Glomerular endothelial cell (primary cell): Measurements from ENCODE around the gene LEO1. TPM values are rescaled to one million over a fixed set of nuclear protein-coding genes. Genes with fewer than 3 reads are reported as not detected.

Source experiments
- DNase-seq: peaks from one replicate; pipeline ENCODE4 v3.0.0-alpha.2; 2011; ENCODE audit warnings: low read depth, low spot score; ENCODE audit errors: extremely low read depth
- total RNA-seq: library from RNA; depleted of rRNA; stranded (reverse); fragments of >200 nt; gene quantifications from 2 replicates; pipeline ENCODE4 v1.2.3, GENCODE V29; 2015

LEO1 gene
- total RNA-seq, 1 donor from 2014 or later = 30.6 TPM

DNA sequence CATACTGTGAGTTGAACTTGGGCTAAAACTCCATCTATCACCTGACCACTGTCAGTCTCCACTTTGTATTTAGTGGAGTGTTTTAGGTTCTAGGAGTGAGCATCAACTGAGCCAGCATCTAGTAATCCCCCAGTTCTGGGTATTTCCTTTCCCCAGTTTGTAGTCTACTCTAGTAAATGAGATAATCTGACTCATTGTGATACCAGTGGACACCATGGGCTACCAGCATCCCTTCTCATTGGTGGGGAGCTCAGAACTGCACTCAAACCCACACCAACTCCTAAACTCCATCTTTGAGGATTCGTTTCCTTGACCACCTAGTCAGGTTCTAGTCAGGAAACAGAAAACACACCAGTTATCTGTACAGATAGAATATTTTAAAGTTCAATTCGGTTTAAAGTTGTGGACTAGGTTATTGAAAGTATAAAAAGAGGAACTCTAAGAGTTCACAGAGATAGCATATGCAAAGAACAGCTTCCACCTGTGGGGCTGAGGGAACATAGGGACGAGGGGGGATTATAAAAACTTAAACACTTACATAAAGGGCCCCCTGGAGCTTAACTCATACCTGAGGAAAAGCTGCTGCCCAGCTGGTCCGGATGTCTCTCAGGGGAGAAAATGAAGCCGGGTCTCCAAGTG is 36.0 kb downstream of the LEO1 start:
- no peak for DNase-seq

- no peak for DNase-seq
Measured at GRCh38 chr15:51932161-51932560, 39.4 kb downstream of the LEO1 start.

DNA sequence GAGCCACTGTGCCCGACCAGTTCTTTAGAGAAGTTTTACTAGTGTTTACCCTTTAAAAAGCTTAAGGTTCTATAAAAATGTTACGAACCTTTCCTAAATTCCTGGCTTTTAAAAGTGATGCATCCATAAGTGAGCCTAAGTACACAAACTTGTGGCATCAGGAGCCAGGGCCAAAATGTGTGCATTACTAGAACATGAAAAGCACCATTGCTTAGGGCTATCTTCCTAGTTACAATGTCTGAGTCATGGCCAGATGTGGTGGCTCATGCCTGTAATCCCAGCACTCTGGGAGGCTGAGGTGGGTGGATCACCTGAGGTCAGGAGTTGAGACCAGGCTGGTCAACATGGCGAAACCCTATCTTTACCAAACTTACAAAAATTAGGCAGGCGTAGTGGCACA is 39.9 kb downstream of the LEO1 start:
- no peak for DNase-seq

GRCh38 chr15:51931016-51931415 is 40.6 kb downstream of the LEO1 start:
- DNase-seq = no peak

DNA sequence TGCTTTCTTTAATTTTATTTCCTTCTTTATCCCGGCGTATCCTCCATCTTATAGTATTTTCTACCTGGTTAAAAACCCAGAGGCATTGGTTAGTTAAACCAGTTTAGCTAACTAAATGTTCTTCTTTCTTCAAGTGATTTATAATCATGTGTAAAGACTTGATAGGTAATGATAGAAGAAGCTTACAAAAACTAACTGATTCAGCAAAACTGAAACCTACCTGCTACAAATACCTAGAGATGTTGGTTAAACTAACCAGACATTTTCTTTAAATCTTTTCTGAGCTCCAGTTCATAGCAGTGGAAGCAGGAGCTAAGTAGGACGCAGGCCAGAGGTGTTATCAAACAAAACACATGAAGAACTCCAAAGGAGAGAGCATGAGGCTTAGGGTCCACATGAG is 44.8 kb downstream of the LEO1 start:
- DNase-seq = no peak

DNA sequence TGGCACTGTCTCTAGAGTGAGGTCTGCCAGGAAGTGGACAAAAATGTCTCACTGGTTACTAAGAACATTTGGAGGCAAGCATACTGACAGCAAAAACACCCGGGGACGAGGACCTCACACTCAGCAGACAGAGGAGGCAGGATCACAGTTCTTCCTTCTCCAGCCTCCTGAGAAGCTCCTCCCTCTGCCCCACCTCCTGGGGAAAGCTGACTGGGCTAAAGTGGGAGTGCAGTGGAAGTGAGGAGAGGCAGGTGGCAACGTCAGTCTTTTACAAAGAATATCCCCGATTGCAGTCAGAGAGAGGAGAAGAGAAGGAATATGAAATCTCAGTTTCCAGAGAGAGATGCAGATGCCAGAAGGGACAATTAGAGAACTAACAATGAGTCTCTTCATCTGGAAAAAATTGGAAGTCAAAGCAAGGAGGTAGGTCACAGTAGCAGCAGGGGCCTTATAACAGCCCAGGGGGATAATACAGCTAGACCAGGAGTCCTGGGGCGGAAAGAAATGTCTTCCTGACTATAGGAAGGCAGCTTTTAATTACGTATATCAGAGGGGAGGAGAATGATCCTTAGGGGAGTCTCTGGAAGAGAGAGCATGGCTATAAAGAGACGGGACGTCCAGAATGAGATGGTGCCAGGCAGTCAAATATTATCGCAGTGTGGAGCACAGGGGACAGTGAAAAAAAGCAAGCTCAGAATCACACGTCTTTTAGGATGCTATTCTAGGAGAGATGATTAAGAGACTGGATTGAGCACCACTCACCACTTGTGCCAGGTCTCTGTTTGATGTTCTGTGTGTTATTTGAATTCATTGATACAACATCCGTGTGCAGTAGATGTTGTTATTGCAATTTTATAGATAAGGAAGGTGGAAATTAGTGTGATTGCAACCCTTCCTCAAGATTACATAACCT is 47.2 kb downstream of the LEO1 start:
- DNase-seq = no peak

- DNase-seq = no peak
Measured at GRCh38 chr15:51917493-51917892, 54.1 kb downstream of the LEO1 start.

DNA sequence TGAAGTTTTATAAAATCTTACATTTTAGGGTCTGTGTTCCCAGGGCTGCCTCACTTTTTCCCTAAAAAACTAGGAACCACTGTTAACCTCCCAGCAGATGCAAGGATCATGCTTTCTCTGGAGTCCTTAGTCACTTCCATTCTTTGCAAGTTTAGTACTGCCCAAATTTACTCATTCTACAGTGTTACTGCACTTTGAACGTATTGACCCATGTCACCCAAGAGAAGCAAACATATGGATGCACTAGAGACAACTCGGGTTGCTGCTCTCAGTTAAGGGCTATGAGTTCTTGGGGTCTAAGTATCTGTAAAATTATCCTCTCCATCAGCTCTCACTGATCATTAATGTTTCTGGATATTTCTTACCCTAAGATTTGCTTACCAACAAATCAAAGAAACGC is 59.0 kb downstream of the LEO1 start:
- DNase-seq = no peak

DNA sequence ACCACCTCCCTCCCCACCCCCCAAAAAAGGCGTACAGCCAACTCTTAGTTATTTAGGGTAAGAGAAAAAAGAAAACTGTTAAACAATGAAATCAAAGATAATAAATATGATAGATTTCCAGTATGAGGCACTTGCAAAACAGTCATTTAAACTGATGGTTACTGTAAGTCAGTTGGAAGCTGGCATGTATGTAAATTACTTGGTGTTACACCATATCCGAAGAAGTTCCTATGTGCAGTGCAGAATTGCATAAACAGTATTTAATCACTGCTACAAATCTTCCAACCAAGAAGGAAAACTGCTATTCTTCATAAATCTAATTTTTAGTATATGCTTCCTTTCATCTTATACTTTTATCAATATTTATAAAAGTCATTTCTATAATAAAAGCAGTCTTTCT is 62.0 kb downstream of the LEO1 start:
- no peak for DNase-seq

GRCh38 chr15:51908316-51908715 is 63.3 kb downstream of the LEO1 start:
- no peak for DNase-seq

GRCh38 chr15:51907136-51907862 is 64.3 kb downstream of the LEO1 start:
- no peak for DNase-seq

DNA sequence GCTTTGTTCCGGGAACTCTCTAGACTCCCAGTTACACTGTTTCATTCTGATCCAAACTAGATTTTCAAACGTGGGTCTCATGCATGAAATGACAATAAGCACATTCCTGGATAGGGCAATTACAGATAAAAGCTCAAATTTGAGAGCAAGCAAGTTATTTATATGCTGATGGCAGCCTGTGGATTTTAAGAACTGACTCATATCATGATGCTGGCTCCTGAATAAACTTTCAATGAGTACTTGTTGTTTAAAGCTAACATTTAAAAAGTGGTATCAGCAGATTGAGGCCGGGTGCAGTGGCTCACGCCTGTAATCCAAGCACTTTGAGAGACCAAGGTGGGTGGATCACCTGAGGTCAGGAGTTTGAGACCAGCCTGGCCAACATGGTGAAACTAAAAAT is 66.6 kb downstream of the LEO1 start:
- no peak for DNase-seq

GRCh38 chr15:51904421-51904820 is 67.2 kb downstream of the LEO1 start:
- no peak for DNase-seq

DNA sequence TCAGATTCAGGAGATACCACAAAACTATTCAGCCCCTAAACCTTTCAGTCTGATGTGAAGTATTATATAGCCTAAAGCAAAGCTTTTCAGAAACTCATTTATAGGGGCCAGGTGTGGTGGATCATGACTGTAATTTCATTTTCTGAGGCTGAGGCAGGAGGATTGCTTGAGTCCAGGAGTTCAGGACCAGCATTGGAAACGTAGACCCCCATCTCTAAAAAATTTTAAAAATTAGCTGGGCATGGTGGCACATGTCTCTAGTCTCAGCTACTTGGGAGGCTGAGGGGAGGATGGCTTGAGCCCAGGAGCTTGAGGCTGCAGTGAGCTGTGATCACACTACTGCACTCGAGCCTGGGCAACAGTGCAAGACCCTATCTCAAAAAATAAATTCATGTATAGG is 82.1 kb downstream of the LEO1 start:
- DNase-seq = no peak

DNA sequence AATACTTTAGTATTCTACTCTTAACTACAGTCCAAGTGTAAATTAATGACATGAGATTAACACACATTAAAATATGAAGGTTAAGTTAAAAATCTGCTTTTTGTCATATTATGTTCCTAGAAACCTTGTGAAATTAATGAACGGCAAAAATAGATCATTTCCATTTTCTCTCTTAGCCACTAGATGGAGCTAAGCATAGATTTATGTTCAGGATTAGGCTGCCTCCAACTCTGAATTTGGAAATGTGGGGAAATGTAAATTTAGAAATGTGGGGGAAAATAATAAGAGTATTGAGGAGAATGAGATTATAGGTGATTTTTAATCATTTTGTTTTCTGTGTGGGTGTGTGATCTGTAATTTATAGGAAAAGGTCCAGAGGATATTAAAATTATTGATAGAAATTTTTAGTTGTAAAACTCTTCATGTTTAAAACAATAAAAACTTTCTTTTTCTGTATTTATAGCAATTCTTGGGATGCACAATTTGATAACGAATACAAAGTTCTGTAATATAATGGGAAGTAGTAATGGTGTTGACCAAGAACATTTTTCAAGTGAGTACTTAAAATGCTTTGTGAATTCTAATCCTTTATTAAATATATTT is 82.9 kb downstream of the LEO1 start:
- DNase-seq = no peak

Other genes starting within 250 kb of the LEO1 start
- 11.4 and 17.1 TPM in 2 replicates for gene LYSMD2, start 234.1 kb downstream of the LEO1 start, total RNA-seq
- 11.4 and 13.5 TPM in 2 replicates for gene TMOD2, start 220.2 kb downstream of the LEO1 start, total RNA-seq
- 37.8 and 60.4 TPM in 2 replicates for gene TMOD3, start 142.1 kb downstream of the LEO1 start, total RNA-seq
- gene MAPK6, start 47.4 kb upstream of the LEO1 start, total RNA-seq = 37.0 and 47.3 TPM in 2 replicates
- not detected in 2 replicates for gene BCL2L10, start 141.0 kb upstream of the LEO1 start, total RNA-seq
- gene GNB5, start 219.6 kb upstream of the LEO1 start, total RNA-seq = 24.9 and 31.4 TPM in 2 replicates